Tracheal epithelial cell (primary cell): ENCODE measurements around the gene TLCD3A. TPM values are rescaled to one million over a fixed set of nuclear protein-coding genes. Genes with fewer than 3 reads are reported as not detected.

Experiments used
- total RNA-seq: library from RNA; depleted of rRNA; stranded (reverse); fragments of >200 nt; gene quantifications from 2 replicates; pipeline ENCODE4 v1.2.1, GENCODE V29; 2014

The TLCD3A gene
- 32.4 and 32.8 TPM in 2 replicates for total RNA-seq

DNA sequence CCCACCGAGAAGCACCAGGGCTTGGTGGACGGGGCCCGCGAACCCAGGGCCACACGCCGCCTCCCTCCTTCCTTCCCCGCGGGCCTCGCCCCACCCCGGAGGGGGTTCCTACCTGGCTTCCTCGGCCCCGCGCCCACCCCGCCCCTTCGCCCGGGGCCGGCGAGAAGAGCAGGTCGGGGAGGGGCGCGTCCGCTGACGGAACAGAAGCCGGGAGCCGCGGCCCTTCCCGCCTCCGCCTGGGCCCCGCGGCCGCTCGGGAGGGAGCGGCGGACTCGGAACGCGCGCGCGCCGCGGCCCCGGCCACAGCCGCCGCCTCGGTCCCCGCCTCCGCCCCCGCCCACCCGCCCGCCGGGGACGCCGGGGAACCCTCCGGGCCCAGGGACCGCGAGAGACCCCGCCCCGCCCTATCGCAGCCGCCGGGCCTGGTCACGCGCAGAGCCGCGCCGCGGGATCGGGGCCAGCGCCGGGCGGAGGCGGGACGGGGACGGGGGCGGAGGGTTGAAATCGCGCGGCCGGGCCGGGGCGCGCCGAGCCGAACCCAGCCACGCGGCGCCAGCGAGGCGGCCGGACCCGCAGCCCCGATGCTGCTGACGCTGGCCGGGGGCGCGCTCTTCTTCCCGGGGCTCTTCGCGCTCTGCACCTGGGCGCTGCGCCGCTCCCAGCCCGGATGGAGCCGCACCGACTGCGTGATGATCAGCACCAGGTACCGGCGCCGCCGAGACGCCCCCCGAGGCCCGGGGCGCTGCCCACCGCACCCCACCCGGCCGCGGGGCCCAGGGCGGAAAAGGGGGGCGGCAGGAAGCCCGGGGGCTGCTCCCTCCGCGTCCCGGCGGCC, at the start of gene TLCD3A:
Gene TLCD3A (plus strand): TSS at position 530 of the 835 bp plus-strand sequence. CDS start 52 bp downstream, at position 582.

DNA sequence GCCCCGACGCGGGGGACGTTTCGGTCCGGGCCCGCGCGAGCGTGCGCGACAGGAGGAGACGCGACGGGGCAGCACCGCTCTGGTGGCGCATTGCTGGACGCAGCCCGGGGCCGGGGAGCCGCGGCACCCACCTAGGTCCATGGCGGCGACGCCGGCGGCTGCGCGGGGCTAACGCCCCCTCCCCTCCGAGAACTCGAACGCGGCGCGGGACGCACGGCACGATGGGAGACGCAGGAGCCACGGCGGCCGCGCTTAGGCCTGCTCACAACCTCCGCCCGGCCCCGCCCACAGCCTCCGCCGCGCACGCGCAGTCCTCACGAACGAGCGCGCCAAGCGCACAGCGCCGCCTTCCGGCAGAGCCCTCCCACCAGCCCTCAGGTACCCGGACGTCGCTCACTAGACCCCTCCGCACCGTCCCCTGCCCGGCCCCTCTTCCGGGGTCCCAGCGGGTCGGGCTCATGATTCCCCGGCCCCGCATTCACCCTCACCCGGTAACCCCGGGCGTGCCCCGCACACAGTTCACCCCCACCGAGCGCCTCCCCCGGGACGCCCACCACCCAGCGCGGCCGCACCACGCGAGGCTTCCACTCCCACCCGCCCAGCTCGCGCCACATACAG, 19.7 kb downstream of the TLCD3A start, which contains the start of gene GEMIN4:
Gene GEMIN4 (minus strand): TSS at position 263 of the 618 bp plus-strand sequence. CDS start 122 bp downstream, at position 141.

DNA sequence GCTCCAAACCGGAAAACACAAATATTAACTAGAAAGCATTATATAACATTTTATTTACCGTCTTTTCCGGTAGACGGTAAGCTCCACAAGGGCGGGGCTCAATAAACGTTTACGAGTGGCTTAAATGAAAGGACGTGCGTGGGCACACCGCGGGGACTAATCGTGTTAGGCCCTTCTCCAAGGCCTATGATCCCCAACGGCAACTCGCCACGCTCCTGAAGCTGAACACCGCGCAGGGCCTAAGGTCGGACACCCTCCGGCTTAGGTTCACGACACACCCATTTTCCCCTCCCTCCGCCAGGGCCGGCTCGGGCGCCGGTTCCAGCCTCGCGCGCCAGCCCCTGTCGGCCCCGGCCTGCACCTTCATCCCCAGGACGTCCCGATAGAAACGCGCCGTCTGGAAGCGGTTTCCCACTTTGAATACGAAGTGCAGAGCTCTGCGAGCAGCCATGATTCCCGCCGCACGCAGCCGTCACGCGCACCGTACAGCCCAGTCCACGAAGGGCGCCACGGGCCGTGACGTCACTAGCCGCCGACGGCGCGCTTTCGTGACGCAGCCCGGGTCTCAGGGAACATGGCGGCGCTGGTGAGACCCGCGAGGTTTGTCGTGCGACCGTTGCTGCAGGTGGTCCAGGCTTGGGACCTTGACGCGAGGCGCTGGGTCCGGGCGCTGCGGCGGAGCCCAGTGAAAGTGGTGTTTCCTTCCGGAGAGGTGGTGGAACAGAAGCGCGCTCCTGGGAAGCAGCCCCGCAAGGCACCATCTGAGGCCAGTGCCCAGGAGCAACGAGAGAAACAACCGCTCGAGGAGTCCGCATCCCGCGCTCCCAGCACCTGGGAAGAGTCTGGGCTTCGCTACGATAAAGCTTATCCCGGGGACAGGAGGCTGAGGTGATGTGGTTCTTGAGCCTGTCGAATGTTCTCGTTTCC, 49.7 kb downstream of the TLCD3A start, which contains the start of the genes GLOD4 and MRM3:
Gene GLOD4 (minus strand): TSS at position 476 of the 927 bp plus-strand sequence. CDS start 25 bp downstream, at position 451.
Gene MRM3 (plus strand): TSS at position 549 of the 927 bp plus-strand sequence. CDS start 26 bp downstream, at position 575.

Other genes starting within 250 kb of the TLCD3A start
- 16.1 and 21.1 TPM in 2 replicates for gene VPS53, start 17.8 kb upstream of the TLCD3A start, total RNA-seq
- gene GEMIN4, start 19.7 kb downstream of the TLCD3A start, total RNA-seq, result 11.3 and 17.1 TPM in 2 replicates
- 78.1 and 150 TPM in 2 replicates for gene GLOD4, start 49.7 kb downstream of the TLCD3A start, total RNA-seq
- 11.5 and 18.3 TPM in 2 replicates for gene MRM3, start 49.8 kb downstream of the TLCD3A start, total RNA-seq
- 70.1 and 80.4 TPM in 2 replicates for gene NXN, start 247.2 kb downstream of the TLCD3A start, total RNA-seq